Liver (tissue), 3 donors: ENCODE results near the gene TBL1X.

ENCODE experiments used
- CTCF ChIP-seq: fragments of 150-350 bp; IDR thresholded peaks from 2 replicates; pipeline ENCODE4 v1.5.1; 2017; ENCODE audit warnings: improper control_type of control experiment, low read depth, low read length; ENCODE audit not compliant: missing input control
- JUND ChIP-seq, 2 donors: IDR thresholded peaks; 2 replicates each; pipeline ENCODE4 v1.6.1; 2016; ENCODE audit warnings: antibody characterized with exemption in 2 of 2
- RAD21 ChIP-seq, 2 donors: IDR thresholded peaks; 2 replicates each; pipeline ENCODE4 v1.6.1; 2016; ENCODE audit warnings: antibody characterized with exemption in 2 of 2, mild to moderate bottlenecking in 2 of 2
- REST ChIP-seq: IDR thresholded peaks from 2 replicates; pipeline ENCODE4 v1.6.1; 2016; ENCODE audit warnings: antibody characterized with exemption, mild to moderate bottlenecking
- SP1 ChIP-seq: IDR thresholded peaks from 2 replicates; pipeline ENCODE4 v1.6.1; 2018; ENCODE audit warnings: antibody characterized with exemption, mild to moderate bottlenecking
- TAF1 ChIP-seq: conservative IDR thresholded peaks from 2 replicates; pipeline ENCODE4 v1.6.1; 2016; ENCODE audit warnings: antibody characterized with exemption, mild to moderate bottlenecking
- YY1 ChIP-seq: IDR thresholded peaks from 2 replicates; pipeline ENCODE4 v1.6.1; 2016; ENCODE audit warnings: antibody characterized with exemption, mild to moderate bottlenecking
- ZBTB33 ChIP-seq: IDR thresholded peaks from 2 replicates; pipeline ENCODE4 v1.6.1; 2016; ENCODE audit warnings: antibody characterized with exemption
- donor health status: healthy.
- donor health status: healthy.

DNA sequence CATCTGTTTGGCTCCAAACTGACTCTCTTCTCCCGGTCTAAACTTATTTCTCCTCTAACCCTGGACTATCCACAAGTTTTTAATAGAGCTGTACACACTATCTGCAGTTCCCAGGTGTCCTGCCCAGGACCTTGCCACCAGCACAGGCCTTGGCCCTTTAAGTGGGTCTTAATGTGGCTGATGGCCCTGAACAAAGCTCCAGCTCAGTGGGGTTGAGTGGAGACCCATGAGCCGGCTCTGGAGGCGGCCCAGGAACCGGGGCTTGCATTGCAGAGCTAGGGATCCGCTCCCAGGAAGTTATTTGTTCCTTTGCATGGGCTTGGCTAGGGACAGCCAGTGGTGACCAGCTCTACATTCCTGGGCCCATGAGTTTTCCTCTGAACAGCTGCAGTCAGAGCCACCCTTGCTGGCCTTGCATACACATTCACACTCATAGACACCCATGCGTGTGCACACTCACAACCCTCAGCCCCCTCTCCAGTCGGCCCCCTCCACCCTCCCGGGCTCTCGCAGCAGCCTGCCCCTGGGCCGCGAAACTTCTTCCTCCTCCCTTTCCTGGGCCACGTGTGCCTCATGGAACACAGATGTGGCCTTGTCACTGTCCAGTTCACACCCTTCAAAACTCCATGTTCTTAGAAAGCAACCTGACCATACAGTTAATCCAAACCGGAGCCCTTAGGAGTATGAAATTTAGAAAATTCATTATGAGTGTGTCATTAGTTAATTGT is 242.6 kb downstream of the TBL1X start:
- TF ChIP-seq CTCF (no peak), REST (no peak), ZBTB33 (no peak), TAF1 (no peak), YY1 (no peak), JUND (IDR thresholded peaks at IDR 0.05) (no peak), SP1 (no peak), RAD21 (IDR thresholded peaks at IDR 0.05) (no peak)
